CD4-positive, CD25-positive, alpha-beta regulatory T cell (primary cell): Measurements from ENCODE around the gene CD79B. TPM values are rescaled to one million over a fixed set of nuclear protein-coding genes. Genes with fewer than 3 reads are reported as not detected.
A peak's percentile ranks its signal among the peaks of the same experiment; 100 is the strongest.

Source experiments
- ATAC-seq, 2 donors: fragments of 150-1000 bp; cut with Tn5 transposase; one replicate each; pipeline ENCODE4 v1.10.0; 2021; ENCODE audit warnings: low read depth in 2 of 2, moderate number of reproducible peaks in 2 of 2, moderate library complexity in 1 of 2
- DNase-seq, 3 donors: peaks; one replicate each; pipeline versions ENCODE4 v3.0.0 to v3.0.0-alpha.2; 2012 to 2022; ENCODE audit warnings: mixed read lengths in 1 of 3
- H3K27ac ChIP-seq: one replicate; pipeline ENCODE4 v1.7.0; 2013; ENCODE audit warnings: mild to moderate bottlenecking, low read length; ENCODE audit not compliant: insufficient read depth, poor library complexity, severe bottlenecking
- H3K27me3 ChIP-seq: one replicate; pipeline ENCODE4 v1.7.0; 2013; ENCODE audit warnings: low read length; ENCODE audit not compliant: control insufficient read depth, insufficient read depth
- H3K36me3 ChIP-seq: one replicate; pipeline ENCODE4 v1.7.0; 2013; ENCODE audit warnings: mild to moderate bottlenecking, low read length, moderate library complexity; ENCODE audit not compliant: control insufficient read depth, insufficient read depth
- H3K4me1 ChIP-seq: 2 replicates; pipeline ENCODE4 v1.7.0; 2013; ENCODE audit warnings: mild to moderate bottlenecking, low read length; ENCODE audit not compliant: insufficient read depth, control insufficient read depth, poor library complexity, severe bottlenecking
- H3K4me3 ChIP-seq: one replicate; pipeline ENCODE4 v1.7.0; 2013; ENCODE audit warnings: low read depth, mild to moderate bottlenecking, low read length, moderate library complexity
- H3K9me3 ChIP-seq, 2 experiments: 1 replicate in 1 of 2; 2 replicates in 1 of 2; pipeline ENCODE4 v1.7.0; 2013; ENCODE audit warnings: low read length in 2 of 2, mild to moderate bottlenecking in 1 of 2, moderate library complexity in 1 of 2; ENCODE audit not compliant: control insufficient read depth in 2 of 2
- H3K27ac Mint-ChIP-seq, 3 donors: one replicate each; pipeline ENCODE4 v1.8.0; 2020 to 2022; ENCODE audit warnings: mild to moderate bottlenecking in 3 of 3, mixed read lengths in 3 of 3, moderate library complexity in 2 of 3
- H3K27me3 Mint-ChIP-seq: one replicate; pipeline ENCODE4 v1.8.0; 2022; ENCODE audit warnings: mild to moderate bottlenecking, mixed read lengths
- H3K36me3 Mint-ChIP-seq: one replicate; pipeline ENCODE4 v1.8.0; 2020; ENCODE audit warnings: mixed read lengths
- H3K4me1 Mint-ChIP-seq, 4 donors: one replicate each; pipeline ENCODE4 v1.8.0; 2020 to 2022; ENCODE audit warnings: mixed read lengths in 4 of 4, mild to moderate bottlenecking in 1 of 4
- H3K4me3 Mint-ChIP-seq, 4 donors: one replicate each; pipeline ENCODE4 v1.8.0; 2020 to 2022; ENCODE audit warnings: mild to moderate bottlenecking in 4 of 4, mixed read lengths in 4 of 4, moderate library complexity in 3 of 4
- H3K9me3 Mint-ChIP-seq, 7 donors: one replicate each; pipeline ENCODE4 v1.8.0; 2020 to 2022; ENCODE audit warnings: mixed read lengths in 7 of 7, mild to moderate bottlenecking in 3 of 7, moderate library complexity in 2 of 7
- polyA plus RNA-seq, 4 donors: library from polyadenylated mRNA; unstranded; fragments of 300-500 nt; fragmentation: Illumina TruSeq; gene quantifications; one replicate each; pipeline ENCODE4 v1.2.3, GENCODE V29; 2021
- total RNA-seq: library from RNA; stranded (reverse); gene quantifications from one replicate; pipeline ENCODE4 v1.2.3, GENCODE V29; 2022

CD79B gene
- total and polyA plus RNA-seq, 5 donors from 2014 or later: 31.4 to 85.1 (median 62.3) TPM

DNA sequence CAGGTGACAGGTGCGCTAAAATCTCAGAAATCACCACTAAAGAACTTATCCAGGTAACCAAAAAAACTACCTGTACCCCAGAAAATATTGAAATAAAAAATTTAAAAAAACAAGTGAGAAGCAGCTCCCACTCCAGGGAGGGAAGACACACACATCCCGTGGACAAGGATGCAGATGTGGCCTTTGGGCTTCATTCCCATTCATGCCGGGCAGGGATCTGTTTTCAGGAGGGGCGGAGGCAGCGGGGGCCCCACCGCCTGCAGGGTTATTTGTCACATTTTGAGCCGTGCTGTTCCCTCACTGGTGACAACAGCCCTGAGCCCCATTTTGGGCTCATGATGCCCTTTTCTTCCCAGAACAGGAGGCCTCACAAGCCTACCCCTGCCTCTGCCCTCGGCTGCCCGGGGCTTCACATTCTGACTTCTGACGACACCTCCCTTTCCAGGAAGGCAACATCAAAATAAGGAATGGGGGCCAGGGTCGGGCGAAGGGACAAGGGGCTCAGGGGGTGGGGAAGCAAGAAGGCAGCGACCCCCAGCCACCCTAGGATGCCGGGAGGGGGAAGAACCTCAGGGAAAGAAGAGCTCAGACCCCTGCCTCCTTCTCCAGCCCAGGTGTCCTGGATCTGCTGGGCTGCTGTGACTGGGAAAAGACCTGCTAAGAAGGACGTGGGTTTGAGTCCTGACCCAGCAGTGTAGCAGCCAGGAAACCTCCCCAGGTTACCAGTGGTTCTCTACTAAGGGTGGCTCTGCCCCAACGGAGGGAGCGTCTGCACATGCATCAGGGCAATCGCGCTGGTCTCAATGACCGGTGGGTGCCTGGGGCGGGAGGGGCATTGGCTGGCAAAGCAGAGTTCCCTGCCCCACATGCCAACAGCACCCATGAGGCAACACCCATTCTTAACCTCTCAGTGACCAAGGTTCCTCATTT is 2.3 kb upstream of the CD79B start:
- Histone ChIP-seq H3K9me3 (no peaks in the 10 kb centered on the region), H3K4me1 (peaks cover 26% of the 10 kb centered on the region), H3K4me3 (no peak overlapping the region), H3K27me3 (no peaks in the 10 kb centered on the region), H3K36me3 (peaks cover 8% of the 10 kb centered on the region), H3K27ac (no peak overlapping the region)
- H3K9me3 Mint-ChIP-seq: no peaks in the 10 kb centered on the region
- H3K4me1 Mint-ChIP-seq: peaks cover 4 to 36% (median 18%) of the 10 kb centered on the region in 4 donors
- peak overlapping the region in 1 of 4 donors; percentile 56 for H3K4me3 Mint-ChIP-seq
- ATAC-seq (no peak), DNase-seq (no peak)
- H3K27ac Mint-ChIP-seq: peak overlapping the region in 1 of 3 donors; percentile 77
- no peaks in the 10 kb centered on the region for H3K36me3 Mint-ChIP-seq
- H3K27me3 Mint-ChIP-seq: no peaks in the 10 kb centered on the region

GRCh38 chr17:63933598-63933997 is 1.5 kb upstream of the CD79B start:
- Mint-ChIP-seq H3K4me3 (peak overlapping the region in 2 of 4 donors; percentile 92 to 93), H3K27ac (peak overlapping the region in 2 of 3 donors; percentile 92 to 94), H3K36me3 (no peaks in the 10 kb centered on the region), H3K9me3 (no peaks in the 10 kb centered on the region), H3K27me3 (no peaks in the 10 kb centered on the region), H3K4me1 (peaks cover 4 to 30% (median 15%) of the 10 kb centered on the region in 4 donors)
- no peak overlapping the region for H3K4me3 ChIP-seq
- H3K27ac ChIP-seq: no peak overlapping the region
- ATAC-seq (no peak), DNase-seq (no peak)
- H3K9me3 ChIP-seq: no peaks in the 10 kb centered on the region
- no peaks in the 10 kb centered on the region for H3K27me3 ChIP-seq
- peaks cover 26% of the 10 kb centered on the region for H3K4me1 ChIP-seq
- H3K36me3 ChIP-seq: peaks cover 13% of the 10 kb centered on the region

- Mint-ChIP-seq H3K36me3 (no peaks in the 10 kb centered on the region), H3K4me1 (peaks cover 4 to 30% (median 15%) of the 10 kb centered on the region in 4 donors), H3K27me3 (no peaks in the 10 kb centered on the region), H3K9me3 (no peaks in the 10 kb centered on the region), H3K27ac (peak overlapping the region; percentile 92 to 94 (median 94)), H3K4me3 (peak overlapping the region; percentile 92 to 98 (median 93))
- H3K27me3 ChIP-seq: no peaks in the 10 kb centered on the region
- no peak overlapping the region for H3K4me3 ChIP-seq
- H3K36me3 ChIP-seq: peaks cover 13% of the 10 kb centered on the region
- DNase-seq: no peak
- peak overlapping the region; percentile 62 for H3K27ac ChIP-seq
- H3K9me3 ChIP-seq: no peaks in the 10 kb centered on the region
- no peak for ATAC-seq
- peaks cover 26% of the 10 kb centered on the region for H3K4me1 ChIP-seq
Observed at GRCh38 chr17:63932721-63933120, 590 bp upstream of the CD79B start.

DNA sequence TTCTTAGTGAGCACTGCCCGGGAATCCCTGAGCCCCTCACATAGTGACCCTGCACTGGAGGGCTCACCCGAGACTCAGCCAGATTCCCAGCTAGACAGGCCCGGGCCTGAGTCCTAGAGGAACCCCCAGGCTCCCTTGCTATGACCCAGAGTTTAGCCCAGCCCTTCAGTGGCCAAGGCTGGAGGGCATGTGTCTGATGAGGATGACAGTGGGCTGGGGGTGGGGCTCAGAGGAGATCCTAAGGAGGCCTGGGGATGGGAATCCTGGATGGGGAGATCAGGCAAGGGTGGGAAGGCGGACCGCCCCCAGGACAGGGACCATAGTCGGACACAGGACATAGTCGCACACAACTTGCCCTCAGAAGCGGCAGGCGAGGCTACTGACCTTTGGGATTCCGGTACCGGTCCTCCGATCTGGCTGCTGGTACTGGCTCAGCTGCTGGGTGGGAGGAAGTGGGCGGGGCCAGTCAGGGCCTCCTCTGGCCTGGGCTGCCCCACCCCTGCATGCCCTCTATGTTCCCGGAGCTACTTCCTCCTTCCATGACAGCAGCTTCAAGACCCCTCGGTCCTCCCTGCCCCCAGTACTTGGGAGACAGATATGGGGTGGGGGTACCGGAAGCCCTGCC is 1.1 kb downstream of the CD79B start:
- ATAC-seq (peak; percentile 69 to 75), DNase-seq (peak; percentile 53 to 83 (median 61))
- Mint-ChIP-seq H3K27ac (peak overlapping the region; percentile 92 to 94 (median 92)), H3K4me1 (peaks cover under 1 to 30% (median 19%) of the 10 kb centered on the region in 4 donors), H3K4me3 (peak overlapping the region; percentile 92 to 98 (median 93)), H3K36me3 (no peaks in the 10 kb centered on the region), H3K27me3 (no peaks in the 10 kb centered on the region), H3K9me3 (no peaks in the 10 kb centered on the region)
- H3K27me3 ChIP-seq: no peaks in the 10 kb centered on the region
- no peaks in the 10 kb centered on the region for H3K9me3 ChIP-seq
- peaks cover 26% of the 10 kb centered on the region for H3K4me1 ChIP-seq
- H3K4me3 ChIP-seq: peak overlapping the region; percentile 70
- H3K36me3 ChIP-seq: peaks cover 13% of the 10 kb centered on the region
- peak overlapping the region; percentile 62 for H3K27ac ChIP-seq

DNA sequence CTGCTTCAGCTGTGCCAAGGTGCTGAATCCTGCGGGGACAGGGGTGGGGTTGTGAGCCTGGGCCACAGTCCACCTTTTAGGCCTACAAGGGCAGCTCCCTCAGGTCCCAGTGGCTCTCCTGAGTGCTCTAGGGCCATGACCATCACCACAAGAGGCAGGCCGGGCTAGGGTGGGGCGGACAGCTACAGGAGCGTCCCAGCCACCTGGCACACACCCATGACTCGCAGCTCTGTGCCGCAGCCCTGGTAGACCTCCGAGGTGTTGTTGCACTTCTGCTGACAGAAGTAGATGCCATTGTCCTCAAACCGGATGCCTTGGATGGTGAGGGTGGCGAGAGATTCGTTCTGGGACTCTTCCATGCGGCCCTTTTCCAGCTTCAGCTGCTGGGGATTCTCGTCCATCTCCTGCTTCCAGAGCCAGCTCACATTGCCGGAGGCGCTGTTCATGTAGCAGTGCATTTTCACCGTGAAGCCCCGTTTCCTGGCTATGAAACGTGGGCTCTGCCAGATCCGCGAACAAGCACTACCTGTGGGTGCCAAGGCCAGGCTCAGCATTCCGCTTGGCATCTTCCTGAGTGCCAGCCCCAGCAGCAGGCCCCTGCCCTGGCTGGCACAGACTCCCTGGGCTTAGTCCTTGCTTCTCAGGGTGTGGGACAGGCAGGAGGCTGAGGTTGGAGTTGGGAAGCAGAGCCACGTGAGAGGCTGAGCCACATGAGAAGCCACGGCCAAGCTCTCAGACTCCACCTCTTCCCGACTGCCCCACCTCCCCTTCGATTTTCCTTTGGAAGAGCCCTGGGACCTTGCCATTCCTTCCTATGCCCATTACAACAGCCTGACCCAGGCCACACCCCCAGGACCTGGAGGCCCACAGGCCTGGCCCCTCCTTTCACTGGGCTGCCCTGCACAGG is 2.0 kb downstream of the CD79B start:
- DNase-seq: no peak
- H3K27ac ChIP-seq: peak overlapping the region; percentile 62
- Mint-ChIP-seq H3K4me1 (peaks cover 0 to 30% (median 19%) of the 10 kb centered on the region in 4 donors), H3K27ac (peak overlapping the region; percentile 82 to 94 (median 92)), H3K27me3 (no peaks in the 10 kb centered on the region), H3K9me3 (no peaks in the 10 kb centered on the region), H3K36me3 (no peaks in the 10 kb centered on the region), H3K4me3 (peak overlapping the region; percentile 92 to 98 (median 93))
- H3K4me3 ChIP-seq: peak overlapping the region; percentile 41
- no peak for ATAC-seq
- H3K27me3 ChIP-seq: no peaks in the 10 kb centered on the region
- H3K9me3 ChIP-seq: no peaks in the 10 kb centered on the region
- H3K4me1 ChIP-seq: peaks cover 26% of the 10 kb centered on the region
- H3K36me3 ChIP-seq: peaks cover 13% of the 10 kb centered on the region

GRCh38 chr17:63928966-63929695 is 3.0 kb downstream of the CD79B start:
- no peaks in the 10 kb centered on the region for H3K27me3 Mint-ChIP-seq
- H3K36me3 Mint-ChIP-seq: no peaks in the 10 kb centered on the region
- Histone ChIP-seq H3K9me3 (no peaks in the 10 kb centered on the region), H3K36me3 (peaks cover 13% of the 10 kb centered on the region), H3K27me3 (no peaks in the 10 kb centered on the region), H3K4me3 (no peak overlapping the region), H3K27ac (no peak overlapping the region), H3K4me1 (peaks cover 26% of the 10 kb centered on the region)
- H3K9me3 Mint-ChIP-seq: no peaks in the 10 kb centered on the region
- peak overlapping the region in 2 of 4 donors; percentile 48 to 54 for H3K4me3 Mint-ChIP-seq
- peaks cover 0 to 30% (median 19%) of the 10 kb centered on the region in 4 donors for H3K4me1 Mint-ChIP-seq
- no peak for DNase-seq
- peak overlapping the region in 1 of 3 donors; percentile 71 for H3K27ac Mint-ChIP-seq
- ATAC-seq: no peak
